WTC11 (cell line): ENCODE results near the gene RECK. TPM values are rescaled to one million over a fixed set of nuclear protein-coding genes. Genes with fewer than 3 reads are reported as not detected.

Experiments
- ATAC-seq: fragments of 200-7000 bp; cut with Tn5 transposase; 2 replicates; pipeline ENCODE4 v1.10.0; 2021; ENCODE audit warnings: mild to moderate bottlenecking, moderate library complexity
- CTCF ChIA-PET: fragments of 300-600 bp; sonication (Branson Sonifier 250); formaldehyde crosslinking; loops from one replicate; lab custom pipeline; 2021; ENCODE audit warnings: antibody characterized with exemption; lab: Charles Lee
- POLR2A ChIA-PET: fragments of 350-600 bp; sonication (Branson Sonifier 250); formaldehyde crosslinking; loops from one replicate; lab custom pipeline; 2021; ENCODE audit warnings: antibody characterized with exemption; lab: Charles Lee
- DNase-seq: peaks from one replicate; pipeline ENCODE4 v3.0.0; 2021; ENCODE audit warnings: low spot score
- H3K27ac Mint-ChIP-seq: 2 replicates; pipeline ENCODE4 v1.8.0; 2021; ENCODE audit warnings: mixed read lengths
- H3K27me3 Mint-ChIP-seq: 2 replicates; pipeline ENCODE4 v1.8.0; 2021; ENCODE audit warnings: low read depth, mild to moderate bottlenecking, moderate library complexity, mixed read lengths
- H3K36me3 Mint-ChIP-seq: 2 replicates; pipeline ENCODE4 v1.8.0; 2021; ENCODE audit warnings: mixed read lengths
- H3K4me1 Mint-ChIP-seq: 2 replicates; pipeline ENCODE4 v1.8.0; 2022; ENCODE audit warnings: mixed read lengths
- H3K4me3 Mint-ChIP-seq: 2 replicates; pipeline ENCODE4 v1.8.0; 2021; ENCODE audit warnings: mild to moderate bottlenecking, moderate library complexity, mixed read lengths
- H3K9me3 Mint-ChIP-seq: 2 replicates; pipeline ENCODE4 v1.8.0; 2021; ENCODE audit warnings: mixed read lengths
- AR ChIP-seq: fragments of 250-450 bp; sonication (Bioruptor Pico); IDR thresholded peaks from 2 replicates; pipeline ENCODE4 v1.9.0; 2021; ENCODE audit warnings: mild to moderate bottlenecking
- ATF1 ChIP-seq: sonication (generic); formaldehyde crosslinking; IDR thresholded peaks from 2 replicates; pipeline ENCODE4 v1.8.1; 2023; ENCODE audit warnings: mild to moderate bottlenecking, moderate library complexity, missing genetic modification reagents
- ATF6 ChIP-seq: sonication (generic); formaldehyde crosslinking; IDR thresholded peaks from 2 replicates; pipeline ENCODE4 v1.8.1; 2023; ENCODE audit warnings: mild to moderate bottlenecking, missing genetic modification reagents
- ELF4 ChIP-seq: sonication (generic); formaldehyde crosslinking; IDR thresholded peaks from 2 replicates; pipeline ENCODE4 v1.8.1; 2022; ENCODE audit warnings: low read depth, mild to moderate bottlenecking, moderate library complexity, missing genetic modification reagents
- GRHL2 ChIP-seq: fragments of 250-450 bp; sonication (Bioruptor Pico); IDR thresholded peaks from 2 replicates; pipeline ENCODE4 v1.8.0; 2022; ENCODE audit warnings: mild to moderate bottlenecking, moderate library complexity; ENCODE audit not compliant: insufficient replicate concordance, severe bottlenecking
- HMGXB4 ChIP-seq: sonication (generic); formaldehyde crosslinking; IDR thresholded peaks from 2 replicates; pipeline ENCODE4 v1.8.1; 2023; ENCODE audit warnings: mild to moderate bottlenecking, moderate library complexity, missing genetic modification reagents
- NR3C1 ChIP-seq: sonication (generic); formaldehyde crosslinking; conservative IDR thresholded peaks from 2 replicates; pipeline ENCODE4 v1.8.1; 2023; ENCODE audit warnings: low read depth, mild to moderate bottlenecking, missing genetic modification reagents
- SMAD4 ChIP-seq: sonication (generic); formaldehyde crosslinking; IDR thresholded peaks from 2 replicates; pipeline ENCODE4 v1.8.0; 2022; ENCODE audit warnings: mild to moderate bottlenecking, missing genetic modification reagents
- SOX15 ChIP-seq: fragments of 250-450 bp; sonication (Bioruptor Pico); IDR thresholded peaks from 2 replicates; pipeline ENCODE4 v1.9.0; 2021; ENCODE audit warnings: mild to moderate bottlenecking
- SP1 ChIP-seq: sonication (generic); formaldehyde crosslinking; conservative IDR thresholded peaks from 2 replicates; pipeline ENCODE4 v1.8.1; 2022; ENCODE audit warnings: missing genetic modification reagents
- ZNF138 ChIP-seq: sonication (generic); formaldehyde crosslinking; conservative IDR thresholded peaks from 2 replicates; pipeline ENCODE4 v1.8.1; 2022; ENCODE audit warnings: mild to moderate bottlenecking, moderate library complexity, missing genetic modification reagents
- ZNF263 ChIP-seq: sonication (generic); formaldehyde crosslinking; IDR thresholded peaks from 2 replicates; pipeline ENCODE4 v1.8.1; 2022; ENCODE audit warnings: low read depth, mild to moderate bottlenecking, moderate library complexity, missing genetic modification reagents
- ZNF317 ChIP-seq: sonication (generic); formaldehyde crosslinking; IDR thresholded peaks from 2 replicates; pipeline ENCODE4 v1.8.1; 2023; ENCODE audit warnings: low read depth, mild to moderate bottlenecking, moderate library complexity, missing genetic modification reagents, borderline replicate concordance
- ZNF671 ChIP-seq: fragments of 250-450 bp; sonication (Bioruptor Pico); IDR thresholded peaks from 2 replicates; pipeline ENCODE4 v1.8.0; 2021; ENCODE audit warnings: mild to moderate bottlenecking
- total RNA-seq: library from RNA; stranded (reverse); gene quantifications from 3 replicates; pipeline ENCODE4 v1.2.3, GENCODE V29; 2021
- TF ChIP-seq, protein P1 (sequence below): fragments of 250-450 bp; sonication (Bioruptor Pico); IDR thresholded peaks from 2 replicates; pipeline ENCODE4 v1.8.0; 2021; ENCODE audit warnings: mild to moderate bottlenecking
- TF ChIP-seq, protein P2 (sequence below): sonication (generic); formaldehyde crosslinking; IDR thresholded peaks from 2 replicates; pipeline ENCODE4 v1.8.0; 2022; ENCODE audit warnings: missing genetic modification reagents
- TF ChIP-seq, protein P3 (sequence below): sonication (generic); formaldehyde crosslinking; IDR thresholded peaks from 2 replicates; pipeline ENCODE4 v1.8.0; 2022; ENCODE audit warnings: mild to moderate bottlenecking, missing genetic modification reagents
- TF ChIP-seq, protein P4 (sequence below): sonication (generic); formaldehyde crosslinking; IDR thresholded peaks from 2 replicates; pipeline ENCODE4 v1.8.0; 2022; ENCODE audit warnings: mild to moderate bottlenecking, missing genetic modification reagents

Gene RECK
- total RNA-seq, 1 experiment from 2014 or later, result 11.2 TPM

DNA sequence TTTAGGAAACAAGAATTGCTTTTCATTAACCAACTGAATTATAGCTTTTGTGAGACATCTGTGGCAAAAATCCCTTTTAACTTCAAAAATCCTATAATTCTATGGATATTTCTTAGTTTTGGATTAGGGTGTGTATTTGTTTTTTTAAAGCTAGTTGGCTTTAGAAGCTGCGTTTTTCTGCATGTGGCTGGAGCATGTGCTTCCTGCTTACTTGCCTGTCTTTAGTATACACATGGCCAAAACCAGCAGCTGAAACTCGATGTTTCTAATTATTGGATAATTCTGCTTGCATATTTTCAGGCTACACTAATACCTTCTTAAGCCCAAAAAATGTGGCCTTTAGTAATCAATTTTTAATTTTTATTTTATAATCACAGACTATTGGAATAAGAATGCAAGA, 8.9 kb downstream of the RECK start:
- Mint-ChIP-seq H3K4me3 (no peak overlapping the region), H3K4me1 (peaks cover 26% of the 10 kb centered on the region), H3K27ac (no peak overlapping the region), H3K9me3 (0 out of 2 replicates have a peak, but pooled peaks cover 5% of the 10 kb centered on the region), H3K36me3 (no peaks in the 10 kb centered on the region), H3K27me3 (no peaks in the 10 kb centered on the region)
- TF ChIP-seq ATF6 (CRISPR knock-in tag), result no peak
- no peak for TF ChIP-seq AR (CRISPR knock-in tag)
- TF ChIP-seq, protein P1, sequence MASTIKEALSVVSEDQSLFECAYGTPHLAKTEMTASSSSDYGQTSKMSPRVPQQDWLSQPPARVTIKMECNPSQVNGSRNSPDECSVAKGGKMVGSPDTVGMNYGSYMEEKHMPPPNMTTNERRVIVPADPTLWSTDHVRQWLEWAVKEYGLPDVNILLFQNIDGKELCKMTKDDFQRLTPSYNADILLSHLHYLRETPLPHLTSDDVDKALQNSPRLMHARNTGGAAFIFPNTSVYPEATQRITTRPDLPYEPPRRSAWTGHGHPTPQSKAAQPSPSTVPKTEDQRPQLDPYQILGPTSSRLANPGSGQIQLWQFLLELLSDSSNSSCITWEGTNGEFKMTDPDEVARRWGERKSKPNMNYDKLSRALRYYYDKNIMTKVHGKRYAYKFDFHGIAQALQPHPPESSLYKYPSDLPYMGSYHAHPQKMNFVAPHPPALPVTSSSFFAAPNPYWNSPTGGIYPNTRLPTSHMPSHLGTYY (CRISPR knock-in tag), result no peak
- TF ChIP-seq ATF1, result no peak
- TF ChIP-seq SMAD4 (CRISPR knock-in tag), result no peak
- TF ChIP-seq ELF4 (CRISPR knock-in tag), result no peak
- no peak for TF ChIP-seq SOX15
- TF ChIP-seq NR3C1 (CRISPR knock-in tag), result no peak
- no peak for TF ChIP-seq SP1 (CRISPR knock-in tag)
- no peak for TF ChIP-seq ZNF263 (CRISPR knock-in tag)
- TF ChIP-seq, protein P2, sequence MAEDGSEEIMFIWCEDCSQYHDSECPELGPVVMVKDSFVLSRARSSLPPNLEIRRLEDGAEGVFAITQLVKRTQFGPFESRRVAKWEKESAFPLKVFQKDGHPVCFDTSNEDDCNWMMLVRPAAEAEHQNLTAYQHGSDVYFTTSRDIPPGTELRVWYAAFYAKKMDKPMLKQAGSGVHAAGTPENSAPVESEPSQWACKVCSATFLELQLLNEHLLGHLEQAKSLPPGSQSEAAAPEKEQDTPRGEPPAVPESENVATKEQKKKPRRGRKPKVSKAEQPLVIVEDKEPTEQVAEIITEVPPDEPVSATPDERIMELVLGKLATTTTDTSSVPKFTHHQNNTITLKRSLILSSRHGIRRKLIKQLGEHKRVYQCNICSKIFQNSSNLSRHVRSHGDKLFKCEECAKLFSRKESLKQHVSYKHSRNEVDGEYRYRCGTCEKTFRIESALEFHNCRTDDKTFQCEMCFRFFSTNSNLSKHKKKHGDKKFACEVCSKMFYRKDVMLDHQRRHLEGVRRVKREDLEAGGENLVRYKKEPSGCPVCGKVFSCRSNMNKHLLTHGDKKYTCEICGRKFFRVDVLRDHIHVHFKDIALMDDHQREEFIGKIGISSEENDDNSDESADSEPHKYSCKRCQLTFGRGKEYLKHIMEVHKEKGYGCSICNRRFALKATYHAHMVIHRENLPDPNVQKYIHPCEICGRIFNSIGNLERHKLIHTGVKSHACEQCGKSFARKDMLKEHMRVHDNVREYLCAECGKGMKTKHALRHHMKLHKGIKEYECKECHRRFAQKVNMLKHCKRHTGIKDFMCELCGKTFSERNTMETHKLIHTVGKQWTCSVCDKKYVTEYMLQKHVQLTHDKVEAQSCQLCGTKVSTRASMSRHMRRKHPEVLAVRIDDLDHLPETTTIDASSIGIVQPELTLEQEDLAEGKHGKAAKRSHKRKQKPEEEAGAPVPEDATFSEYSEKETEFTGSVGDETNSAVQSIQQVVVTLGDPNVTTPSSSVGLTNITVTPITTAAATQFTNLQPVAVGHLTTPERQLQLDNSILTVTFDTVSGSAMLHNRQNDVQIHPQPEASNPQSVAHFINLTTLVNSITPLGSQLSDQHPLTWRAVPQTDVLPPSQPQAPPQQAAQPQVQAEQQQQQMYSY (CRISPR knock-in tag), result no peak
- DNase-seq (no peak), ATAC-seq (no peak)
- CTCF ChIA-PET, result interaction anchor here (0.7 kb wide), 1 partner anchor 22 kb away, joined by 3 read pairs; no protein-coding TSS in a partner anchor
- POLR2A ChIA-PET, result interaction anchor here (0.6 to 1.2 kb wide), 2 partner anchors 9 to 98 kb away, joined by 3 read pairs; partner anchors contain the start of gene RECK

- no peak for ATAC-seq
- no peaks in the 10 kb centered on the region for H3K27me3 Mint-ChIP-seq
- TF ChIP-seq ZNF138 (CRISPR knock-in tag), result no peak
- TF ChIP-seq ZNF317, result no peak
- TF ChIP-seq ZNF671 (CRISPR knock-in tag), result no peak
- TF ChIP-seq, protein P3, sequence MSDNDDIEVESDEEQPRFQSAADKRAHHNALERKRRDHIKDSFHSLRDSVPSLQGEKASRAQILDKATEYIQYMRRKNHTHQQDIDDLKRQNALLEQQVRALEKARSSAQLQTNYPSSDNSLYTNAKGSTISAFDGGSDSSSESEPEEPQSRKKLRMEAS, result no peak
- no peak for TF ChIP-seq HMGXB4
- no peak for TF ChIP-seq GRHL2
- TF ChIP-seq, protein P4, sequence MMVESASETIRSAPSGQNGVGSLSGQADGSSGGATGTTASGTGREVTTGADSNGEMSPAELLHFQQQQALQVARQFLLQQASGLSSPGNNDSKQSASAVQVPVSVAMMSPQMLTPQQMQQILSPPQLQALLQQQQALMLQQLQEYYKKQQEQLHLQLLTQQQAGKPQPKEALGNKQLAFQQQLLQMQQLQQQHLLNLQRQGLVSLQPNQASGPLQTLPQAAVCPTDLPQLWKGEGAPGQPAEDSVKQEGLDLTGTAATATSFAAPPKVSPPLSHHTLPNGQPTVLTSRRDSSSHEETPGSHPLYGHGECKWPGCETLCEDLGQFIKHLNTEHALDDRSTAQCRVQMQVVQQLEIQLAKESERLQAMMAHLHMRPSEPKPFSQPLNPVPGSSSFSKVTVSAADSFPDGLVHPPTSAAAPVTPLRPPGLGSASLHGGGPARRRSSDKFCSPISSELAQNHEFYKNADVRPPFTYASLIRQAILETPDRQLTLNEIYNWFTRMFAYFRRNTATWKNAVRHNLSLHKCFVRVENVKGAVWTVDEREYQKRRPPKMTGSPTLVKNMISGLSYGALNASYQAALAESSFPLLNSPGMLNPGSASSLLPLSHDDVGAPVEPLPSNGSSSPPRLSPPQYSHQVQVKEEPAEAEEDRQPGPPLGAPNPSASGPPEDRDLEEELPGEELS (CRISPR knock-in tag), result no peak
- H3K4me3 Mint-ChIP-seq, result no peak overlapping the region
- ChIA-PET POLR2A (no interaction called here), CTCF (no interaction called here)
- H3K9me3 Mint-ChIP-seq, result 0 out of 2 replicates have a peak, but pooled peaks cover 5% of the 10 kb centered on the region
- no peak for DNase-seq
- H3K4me1 Mint-ChIP-seq, result peaks cover 20% of the 10 kb centered on the region
- no peak overlapping the region; the same call in 1 of the 2 replicates for H3K27ac Mint-ChIP-seq
- H3K36me3 Mint-ChIP-seq, result no peaks in the 10 kb centered on the region
These were observed 10.2 kb downstream of the RECK start for GRCh38 chr9:36046923-36047322.
